HG02610 (cell line): ENCODE data around the gene TAF13.
"Not testable (repeated sequence)": the region's sequence is repeated elsewhere in the genome, so short reads cannot be mapped to it uniquely, and the experiment has no call there.

ENCODE experiments used
- ATAC-seq: cut with Tn5 transposase; IDR thresholded peaks from one replicate; pipeline ENCODE4 v1.9.1; 2021; ENCODE audit warnings: mild to moderate bottlenecking, moderate library complexity; ENCODE audit not compliant: unreplicated experiment

Gene TAF13

GRCh38 chr1:109091839-109092193 lies 16.0 kb upstream of the TAF13 start:
- ATAC-seq, result no peak

GRCh38 chr1:109091078-109091838 lies 15.5 kb upstream of the TAF13 start:
- peak; percentile 42 for ATAC-seq

GRCh38 chr1:109090196-109091077 lies 14.6 kb upstream of the TAF13 start, which contains the start of gene TMEM167B:
Gene TMEM167B, plus strand, starts transcription at chr1:109090764. Its CDS starts 109 bp downstream, at chr1:109090873.
- peak; percentile 92 for ATAC-seq

GRCh38 chr1:109089242-109090015 lies 13.6 kb upstream of the TAF13 start:
- ATAC-seq, result no peak

GRCh38 chr1:109084563-109085517 lies 9.0 kb upstream of the TAF13 start:
- no peak for ATAC-seq

GRCh38 chr1:109083923-109084322 lies 8.1 kb upstream of the TAF13 start:
- ATAC-seq, result no peak

- no peak for ATAC-seq
Observed at GRCh38 chr1:109083501-109083900, 7.7 kb upstream of the TAF13 start.

- no peak for ATAC-seq
Observed at GRCh38 chr1:109080441-109081082, 4.8 kb upstream of the TAF13 start.

GRCh38 chr1:109079240-109079622 lies 3.4 kb upstream of the TAF13 start:
- ATAC-seq, result no peak

GRCh38 chr1:109078317-109078716 lies 2.5 kb upstream of the TAF13 start:
- ATAC-seq, result no peak

GRCh38 chr1:109069294-109069693 lies 6.5 kb downstream of the TAF13 start:
- no peak for ATAC-seq

GRCh38 chr1:109067883-109068282 lies 7.9 kb downstream of the TAF13 start:
- no peak for ATAC-seq

- ATAC-seq, result no peak
Observed at GRCh38 chr1:109065137-109065536, 10.7 kb downstream of the TAF13 start.

GRCh38 chr1:109061183-109061582 lies 14.6 kb downstream of the TAF13 start:
- ATAC-seq, result no peak

GRCh38 chr1:109060707-109061106 lies 15.1 kb downstream of the TAF13 start:
- ATAC-seq, result no peak

- no peak for ATAC-seq
Observed at GRCh38 chr1:109059026-109059425, 16.8 kb downstream of the TAF13 start.

GRCh38 chr1:109056064-109056463 lies 19.7 kb downstream of the TAF13 start:
- ATAC-seq, result no peak

- not testable (repeated sequence) for ATAC-seq
Observed at GRCh38 chr1:109052145-109052544, 23.7 kb downstream of the TAF13 start.

- ATAC-seq, result no peak
Observed at GRCh38 chr1:109050228-109050995, 25.4 kb downstream of the TAF13 start.
